ENCODE results near the gene ATP7B. TPM values are rescaled to one million over a fixed set of nuclear protein-coding genes. Genes with fewer than 3 reads are reported as not detected.

Gene ATP7B
- polyA plus RNA-seq, 1 experiment = 1.8 TPM

- no peak for TF ChIP-seq CTCF (IDR thresholded peaks at IDR 0.05; ENCODE audit: low read depth, low read length)
- ChIA-PET CTCF (interaction anchor here (1.6 kb wide), 1 partner anchor 9 kb away, joined by 5 read pairs; no protein-coding TSS in a partner anchor), POLR2A (no interaction called here)
- Histone ChIP-seq H3K9me3 (ENCODE audit: control insufficient read depth, insufficient read depth, low read length) (peaks cover 3% of the 10 kb centered on the region; the same call in 1 of the 2 replicates), H3K4me3 (ENCODE audit: low read depth, low read length) (no peak overlapping the region), H3K27me3 (ENCODE audit: control insufficient read depth, insufficient read depth, low read length) (peaks cover 20% of the 10 kb centered on the region), H3K27ac (ENCODE audit: low read depth, low read length) (no peak overlapping the region)
- DNase-seq (ENCODE audit: low read depth, low spot score) = no peak
These were observed 1.3 kb downstream of the ATP7B start for GRCh38 chr13:52009946-52010345.

DNA sequence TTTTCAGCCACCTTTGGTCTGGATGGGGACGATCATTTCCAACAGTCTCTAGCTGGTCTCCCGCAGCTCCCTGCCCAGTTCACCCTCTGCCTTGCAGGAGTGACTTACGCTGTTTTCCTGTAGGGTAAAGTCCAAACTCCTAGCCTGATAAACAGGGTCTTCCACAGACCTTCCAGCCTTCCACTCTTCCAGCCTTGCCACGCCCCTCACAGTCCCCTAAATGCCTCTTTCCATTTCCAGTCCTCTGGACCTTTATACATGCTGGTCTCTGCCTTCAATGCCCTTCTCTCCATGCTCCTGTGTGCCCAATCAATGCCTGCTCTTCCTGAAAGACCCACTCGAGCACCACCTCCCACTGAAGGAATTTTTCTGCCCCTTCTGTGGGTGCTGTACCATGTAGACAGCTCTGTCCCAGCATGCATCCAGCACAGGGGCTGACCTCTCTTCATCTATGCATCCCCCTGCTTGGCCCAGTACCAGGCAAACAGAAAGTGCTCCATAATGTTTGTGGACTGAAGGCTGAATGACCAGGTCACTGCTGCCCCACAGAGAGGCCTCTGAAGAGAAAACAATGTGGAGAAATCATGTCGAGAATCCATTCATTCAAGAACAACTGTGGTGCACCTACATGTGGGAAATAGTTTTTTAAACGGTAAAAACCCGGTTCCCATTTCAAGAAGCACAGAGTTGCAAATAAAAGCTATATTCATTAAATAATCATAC lies 4.6 kb downstream of the ATP7B start:
- Histone ChIP-seq H3K27ac (ENCODE audit: low read depth, low read length) (no peak overlapping the region), H3K4me3 (ENCODE audit: low read depth, low read length) (no peak overlapping the region), H3K27me3 (ENCODE audit: control insufficient read depth, insufficient read depth, low read length) (peaks cover 24% of the 10 kb centered on the region), H3K9me3 (ENCODE audit: control insufficient read depth, insufficient read depth, low read length) (peaks cover 3% of the 10 kb centered on the region; the same call in 1 of the 2 replicates)
- POLR2A ChIA-PET = no interaction called here
- no peak for TF ChIP-seq CTCF (IDR thresholded peaks at IDR 0.05; ENCODE audit: low read depth, low read length)
- DNase-seq (ENCODE audit: low read depth, low spot score) = no peak
- CTCF ChIA-PET = interaction anchor here (1.6 kb wide), 1 partner anchor 120 kb away, joined by 5 read pairs; no protein-coding TSS in a partner anchor

- DNase-seq (ENCODE audit: low read depth, low spot score) = no peak
- ChIA-PET POLR2A (no interaction called here), CTCF (no interaction called here)
- H3K4me3 ChIP-seq (ENCODE audit: low read depth, low read length) = no peak overlapping the region
- H3K27ac ChIP-seq (ENCODE audit: low read depth, low read length) = no peak overlapping the region
- no peaks in the 10 kb centered on the region for H3K9me3 ChIP-seq (ENCODE audit: control insufficient read depth, insufficient read depth, low read length)
- H3K27me3 ChIP-seq (ENCODE audit: control insufficient read depth, insufficient read depth, low read length) = peaks cover 22% of the 10 kb centered on the region
- TF ChIP-seq CTCF (IDR thresholded peaks at IDR 0.05; ENCODE audit: low read depth, low read length) = no peak
These were observed 5.3 kb downstream of the ATP7B start for GRCh38 chr13:52005841-52006522.

DNA sequence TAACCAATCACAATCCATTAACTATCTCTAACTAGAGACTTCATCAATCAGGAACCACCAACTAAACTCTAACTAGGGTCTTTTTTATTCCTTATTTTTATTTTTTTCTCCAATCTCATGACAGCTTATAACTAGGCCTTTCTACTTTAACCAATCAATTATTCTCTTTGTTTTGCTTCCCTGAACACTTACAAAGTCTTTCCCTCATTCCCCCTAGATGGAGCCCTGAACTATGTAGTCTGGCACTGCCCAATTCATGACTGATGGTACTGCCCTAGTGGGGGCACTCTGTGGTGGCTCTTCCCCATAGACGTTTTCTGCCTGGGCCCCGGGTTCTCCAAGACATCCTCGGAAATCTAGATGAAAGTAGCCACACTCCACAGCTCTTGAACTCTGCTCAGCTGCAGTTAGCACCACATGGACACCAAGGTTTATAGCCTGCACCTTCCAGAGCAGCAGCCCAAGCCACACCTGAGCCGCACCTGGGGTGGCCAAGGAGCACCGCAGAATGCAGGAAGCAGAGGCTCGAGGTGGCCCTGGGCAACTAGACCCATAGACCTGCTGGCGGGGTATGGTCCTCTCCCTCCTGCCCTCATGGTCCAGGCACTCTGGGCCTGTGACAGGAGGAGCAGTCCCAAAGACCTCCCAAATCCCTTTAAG lies 6.6 kb downstream of the ATP7B start:
- Histone ChIP-seq H3K27ac (ENCODE audit: low read depth, low read length) (no peak overlapping the region), H3K27me3 (ENCODE audit: control insufficient read depth, insufficient read depth, low read length) (peaks cover 17% of the 10 kb centered on the region), H3K9me3 (ENCODE audit: control insufficient read depth, insufficient read depth, low read length) (no peaks in the 10 kb centered on the region), H3K4me3 (ENCODE audit: low read depth, low read length) (no peak overlapping the region)
- POLR2A ChIA-PET = no interaction called here
- no peak for TF ChIP-seq CTCF (IDR thresholded peaks at IDR 0.05; ENCODE audit: low read depth, low read length)
- DNase-seq (ENCODE audit: low read depth, low spot score) = no peak
- CTCF ChIA-PET = no interaction called here

GRCh38 chr13:52003541-52003940 lies 7.7 kb downstream of the ATP7B start:
- Histone ChIP-seq H3K4me3 (ENCODE audit: low read depth, low read length) (no peak overlapping the region), H3K27me3 (ENCODE audit: control insufficient read depth, insufficient read depth, low read length) (peaks cover 19% of the 10 kb centered on the region), H3K27ac (ENCODE audit: low read depth, low read length) (no peak overlapping the region), H3K9me3 (ENCODE audit: control insufficient read depth, insufficient read depth, low read length) (no peaks in the 10 kb centered on the region)
- TF ChIP-seq CTCF (IDR thresholded peaks at IDR 0.05; ENCODE audit: low read depth, low read length) = no peak
- CTCF ChIA-PET = interaction anchor here (0.7 kb wide), 1 partner anchor 10 kb away, joined by 3 read pairs; no protein-coding TSS in a partner anchor
- POLR2A ChIA-PET = no interaction called here
- DNase-seq (ENCODE audit: low read depth, low spot score) = no peak

Measured in AG04450 (cell line).